HepG2 (cell line): ENCODE results near the gene CEP250. TPM values are rescaled to one million over a fixed set of nuclear protein-coding genes. Genes with fewer than 3 reads are reported as not detected.

ENCODE experiments used
- CEBPG ChIP-seq: IDR thresholded peaks from 2 replicates; pipeline ENCODE4 v1.6.1; 2016
- CENPX ChIP-seq: sonication (generic); formaldehyde crosslinking; IDR thresholded peaks from 2 replicates; pipeline ENCODE4 v1.9.0; 2021; ENCODE audit warnings: mild to moderate bottlenecking, missing genetic modification reagents, moderate library complexity
- EHMT2 ChIP-seq: fragments of 200-600 bp; sonication (generic); IDR thresholded peaks from 2 replicates; pipeline ENCODE4 v1.7.0; 2017; ENCODE audit warnings: antibody characterized with exemption, low read depth, low read length, borderline replicate concordance
- GZF1 ChIP-seq: sonication (generic); formaldehyde crosslinking; IDR thresholded peaks from 2 replicates; pipeline ENCODE4 v1.5.1; 2020; ENCODE audit warnings: mild to moderate bottlenecking, missing genetic modification reagents
- HIC2 ChIP-seq: sonication (generic); formaldehyde crosslinking; IDR thresholded peaks from 2 replicates; pipeline ENCODE4 v1.9.0; 2022; ENCODE audit warnings: low read depth, missing genetic modification reagents
- MED13 ChIP-seq: sonication (generic); formaldehyde crosslinking; IDR thresholded peaks from 2 replicates; pipeline ENCODE4 v1.5.0; 2020; ENCODE audit warnings: missing genetic modification reagents
- MIER2 ChIP-seq: IDR thresholded peaks from 2 replicates; pipeline ENCODE4 v1.6.1; 2016; ENCODE audit warnings: missing biosample characterization, missing genetic modification reagents
- MXI1 ChIP-seq: IDR thresholded peaks from 3 replicates; pipeline ENCODE4 v1.6.1; 2012; ENCODE audit warnings: low read depth, low read length, inconsistent platforms, borderline replicate concordance
- PAXIP1 ChIP-seq: sonication (generic); formaldehyde crosslinking; conservative IDR thresholded peaks from 2 replicates; pipeline ENCODE4 v1.4.0; 2020; ENCODE audit warnings: mild to moderate bottlenecking, missing genetic modification reagents, moderate library complexity
- POGZ ChIP-seq: sonication (generic); formaldehyde crosslinking; IDR thresholded peaks from 2 replicates; pipeline ENCODE4 v1.4.0; 2020; ENCODE audit warnings: mild to moderate bottlenecking, missing genetic modification reagents
- RAD51 ChIP-seq: fragments of 450-650 bp; IDR thresholded peaks from 2 replicates; pipeline ENCODE4 v1.6.1; 2016; ENCODE audit warnings: borderline replicate concordance
- RARA ChIP-seq: IDR thresholded peaks from 2 replicates; pipeline ENCODE4 v1.6.1; 2016; ENCODE audit warnings: missing genetic modification reagents, missing compliant biosample characterization
- SNRNP70 ChIP-seq: fragments of 200-400 bp; formaldehyde crosslinking; IDR thresholded peaks from 2 replicates; pipeline ENCODE4 v1.6.1; 2017; ENCODE audit warnings: mild to moderate bottlenecking, low read depth, low read length, moderate library complexity
- SOX5 ChIP-seq: IDR thresholded peaks from 2 replicates; pipeline ENCODE4 v1.6.1; 2016; ENCODE audit warnings: borderline replicate concordance
- TEF ChIP-seq: sonication (generic); formaldehyde crosslinking; IDR thresholded peaks from 2 replicates; pipeline ENCODE4 v1.5.0; 2020; ENCODE audit warnings: missing genetic modification reagents
- ZNF235 ChIP-seq: sonication (generic); formaldehyde crosslinking; IDR thresholded peaks from 2 replicates; pipeline ENCODE4 v1.8.1; 2023; ENCODE audit warnings: mild to moderate bottlenecking, missing genetic modification reagents, borderline replicate concordance
- ZNF253 ChIP-seq: sonication (generic); formaldehyde crosslinking; IDR thresholded peaks from 2 replicates; pipeline ENCODE4 v1.8.0; 2022; ENCODE audit warnings: mild to moderate bottlenecking, missing genetic modification reagents, borderline replicate concordance
- ZNF281 ChIP-seq: sonication (generic); formaldehyde crosslinking; IDR thresholded peaks from 2 replicates; pipeline ENCODE4 v1.4.0; 2020; ENCODE audit warnings: missing genetic modification reagents, borderline replicate concordance
- ZNF292 ChIP-seq: sonication (generic); formaldehyde crosslinking; IDR thresholded peaks from 2 replicates; pipeline ENCODE4 v1.8.1; 2022; ENCODE audit warnings: mild to moderate bottlenecking, low read depth, missing genetic modification reagents, borderline replicate concordance
- ZNF580 ChIP-seq: IDR thresholded peaks from 2 replicates; pipeline ENCODE4 v1.6.1; 2016; ENCODE audit warnings: low read depth, borderline replicate concordance
- ZNF773 ChIP-seq: sonication (generic); formaldehyde crosslinking; IDR thresholded peaks from 2 replicates; pipeline ENCODE4 v1.4.0; 2020; ENCODE audit warnings: missing genetic modification reagents, borderline replicate concordance
- polyA plus RNA-seq, 8 experiments: library from polyadenylated mRNA; depleted of rRNA in 3 of 8; stranded (reverse) in 7 of 8; unstranded in 1 of 8; fragments of >200 nt; fragmentation: Illumina TruSeq in 4 of 8; extraction: Trizol in 4 of 8; gene quantifications; 2 replicates each; pipeline versions ENCODE4 v1.2.1 to v1.2.3, GENCODE V29; 2011 to 2016; ENCODE audit warnings: low read depth in 4 of 8, missing spikeins in 1 of 8, mixed read lengths in 1 of 8; ENCODE audit not compliant: insufficient read depth in 1 of 8
- total RNA-seq, 5 experiments: library from RNA; depleted of rRNA; stranded (reverse); fragments of >200 nt; fragmentation: Illumina TruSeq; extraction: Trizol; gene quantifications; 2 replicates each; pipeline ENCODE4 v1.2.3, GENCODE V29; 2016; ENCODE audit warnings: low read depth in 1 of 5

CEP250 gene
- total and polyA plus RNA-seq, 2 of the 13 experiments (the other 11 are each of a cell fraction or from before 2014, with no cell fraction given) = 28.8 to 55.3 TPM

GRCh38 chr20:35463455-35464300 is 8.3 kb downstream of the CEP250 start (continued):
- TF ChIP-seq TEF (CRISPR knock-in tag) (no peak), MIER2 (no peak), MXI1 (no peak), EHMT2 (no peak), ZNF292 (CRISPR knock-in tag) (peak; percentile 42; the same call in 1 of the 2 replicates), SOX5 (peak; percentile 48; the same call in 1 of the 2 replicates), RAD51 (no peak), ZNF281 (CRISPR knock-in tag) (no peak), ZNF773 (CRISPR knock-in tag) (no peak), CENPX (no peak), HIC2 (CRISPR knock-in tag) (no peak), MED13 (CRISPR knock-in tag) (no peak), GZF1 (0 out of 2 replicates have a peak, but pooled peaks have one; percentile 36), ZNF580 (CRISPR knock-in tag) (peak; percentile 53; the same call in 1 of the 2 replicates), ZNF253 (CRISPR knock-in tag) (no peak), SNRNP70 (no peak), POGZ (CRISPR knock-in tag) (no peak), CEBPG (CRISPR knock-in tag) (no peak), PAXIP1 (CRISPR knock-in tag) (0 out of 2 replicates have a peak, but pooled peaks have one; percentile 30), ZNF235 (CRISPR knock-in tag) (no peak), RARA (CRISPR knock-in tag) (no peak)
